ENCODE measurements around the gene SPIN1. TPM values are rescaled to one million over a fixed set of nuclear protein-coding genes. Genes with fewer than 3 reads are reported as not detected.
"Not testable (repeated sequence)": the region's sequence is repeated elsewhere in the genome, so short reads cannot be mapped to it uniquely, and the experiment has no call there.

Gene SPIN1
- total and polyA plus RNA-seq, 2 experiments from 2014 or later = 49.0 to 158 TPM

DNA sequence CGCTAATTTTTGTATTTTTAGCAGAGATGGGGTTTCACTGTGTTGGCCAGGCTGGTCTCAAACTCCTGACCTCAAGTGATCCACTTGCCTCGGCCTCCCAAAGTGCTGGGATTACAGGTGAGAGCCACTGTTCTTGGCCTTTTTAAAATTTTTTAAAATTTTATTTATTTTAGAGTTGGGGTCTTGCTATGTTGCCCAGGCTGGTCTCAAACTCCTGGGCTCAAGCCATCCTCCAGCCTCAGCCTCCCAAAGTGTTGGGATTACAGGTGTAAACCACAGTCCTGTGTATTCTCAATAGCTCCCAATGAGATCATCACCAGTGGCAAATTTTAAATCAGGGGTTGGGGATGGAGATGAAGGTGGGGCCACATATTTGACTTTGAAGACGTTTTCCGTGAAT lies 2.1 kb upstream of the SPIN1 start:
- Mint-ChIP-seq H3K27me3 (ENCODE audit: insufficient read depth, low read depth, poor library complexity) (peaks cover 22% of the 10 kb centered on the region), H3K36me3 (ENCODE audit: low read depth) (peaks cover 20% of the 10 kb centered on the region)

DNA sequence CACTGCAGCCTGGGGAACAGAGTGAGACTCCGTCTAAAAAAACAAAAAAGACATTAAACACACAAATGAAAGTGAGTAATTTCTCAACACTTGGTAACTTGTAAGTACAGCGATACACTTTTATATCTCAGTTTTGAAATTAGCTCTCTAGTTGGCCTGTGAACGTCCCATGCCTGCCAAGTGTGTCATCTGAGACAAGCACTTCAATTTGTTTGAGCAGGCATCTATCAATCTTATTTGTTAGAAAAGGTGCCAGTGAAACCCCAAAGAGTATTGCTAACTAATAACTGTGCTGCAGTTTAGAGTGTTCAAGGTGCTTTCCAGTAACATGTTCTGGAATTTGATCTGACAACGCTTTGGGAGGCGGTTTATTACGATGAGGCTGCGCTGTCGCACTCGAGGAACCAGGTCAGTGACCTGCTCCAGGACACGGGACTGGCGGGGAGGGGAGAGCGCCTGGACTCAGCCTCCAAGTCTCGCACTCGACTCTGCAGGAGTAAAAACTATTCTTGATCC lies 1.1 kb upstream of the SPIN1 start:
- peaks cover 7% of the 10 kb centered on the region for H3F3A ChIP-seq (replicated peaks; ENCODE audit: low read depth)
- Mint-ChIP-seq H3K27ac (peak overlapping the region; percentile 94; the same call in 1 of the 2 replicates), H3K4me1 (peaks cover 30% of the 10 kb centered on the region), H3K4me3 (peak overlapping the region; percentile 87), H3K9me3 (peaks cover 6% of the 10 kb centered on the region; the same call in 1 of the 3 replicates), H3K27me3 (ENCODE audit: insufficient read depth, low read depth, poor library complexity) (peaks cover 22% of the 10 kb centered on the region), H3K36me3 (ENCODE audit: low read depth) (peaks cover 24% of the 10 kb centered on the region)
- ATAC-seq (peak; percentile 14), DNase-seq (ENCODE audit: low spot score) (no peak)
- H4K20me1 ChIP-seq (replicated peaks; ENCODE audit: insufficient read depth) = peaks cover 22% of the 10 kb centered on the region; the same call in 1 of the 2 replicates
- H3K27me3 ChIP-seq (ENCODE audit: insufficient read depth) = no peaks in the 10 kb centered on the region
- no peaks in the 10 kb centered on the region for H3K9me2 ChIP-seq (ENCODE audit: insufficient read depth)
- TF ChIP-seq, protein P1, sequence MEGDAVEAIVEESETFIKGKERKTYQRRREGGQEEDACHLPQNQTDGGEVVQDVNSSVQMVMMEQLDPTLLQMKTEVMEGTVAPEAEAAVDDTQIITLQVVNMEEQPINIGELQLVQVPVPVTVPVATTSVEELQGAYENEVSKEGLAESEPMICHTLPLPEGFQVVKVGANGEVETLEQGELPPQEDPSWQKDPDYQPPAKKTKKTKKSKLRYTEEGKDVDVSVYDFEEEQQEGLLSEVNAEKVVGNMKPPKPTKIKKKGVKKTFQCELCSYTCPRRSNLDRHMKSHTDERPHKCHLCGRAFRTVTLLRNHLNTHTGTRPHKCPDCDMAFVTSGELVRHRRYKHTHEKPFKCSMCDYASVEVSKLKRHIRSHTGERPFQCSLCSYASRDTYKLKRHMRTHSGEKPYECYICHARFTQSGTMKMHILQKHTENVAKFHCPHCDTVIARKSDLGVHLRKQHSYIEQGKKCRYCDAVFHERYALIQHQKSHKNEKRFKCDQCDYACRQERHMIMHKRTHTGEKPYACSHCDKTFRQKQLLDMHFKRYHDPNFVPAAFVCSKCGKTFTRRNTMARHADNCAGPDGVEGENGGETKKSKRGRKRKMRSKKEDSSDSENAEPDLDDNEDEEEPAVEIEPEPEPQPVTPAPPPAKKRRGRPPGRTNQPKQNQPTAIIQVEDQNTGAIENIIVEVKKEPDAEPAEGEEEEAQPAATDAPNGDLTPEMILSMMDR (conservative IDR thresholded peaks at IDR 0.05; ENCODE audit: low read depth in 2 of 2) = no peak
- TF ChIP-seq ZNF114 (CRISPR knock-in tag; IDR thresholded peaks at IDR 0.05) = no peak
- H3K4me2 ChIP-seq = peak overlapping the region; percentile 89
- H2AFZ ChIP-seq = peak overlapping the region; percentile 33; the same call in 1 of the 2 replicates
- peak overlapping the region; percentile 90 for H3K4me3 ChIP-seq
- H3K36me3 ChIP-seq (ENCODE audit: insufficient read depth) = 0 out of 2 replicates have a peak, but pooled peaks cover 6% of the 10 kb centered on the region
- H3K4me1 ChIP-seq (ENCODE audit: insufficient read depth) = peaks cover 29% of the 10 kb centered on the region
- peak overlapping the region; percentile 95 for H3K27ac ChIP-seq (ENCODE audit: low read depth)
- H3K79me2 ChIP-seq (replicated peaks; ENCODE audit: insufficient read depth) = peaks cover 61% of the 10 kb centered on the region

More for the DNA sequence above, 2.1 kb upstream of the SPIN1 start:
- not testable (repeated sequence) for H3K27me3 ChIP-seq (ENCODE audit: insufficient read depth); H3K36me3 ChIP-seq (ENCODE audit: insufficient read depth); H3K27ac ChIP-seq (ENCODE audit: low read depth); DNase-seq (ENCODE audit: low spot score); H3F3A ChIP-seq (replicated peaks; ENCODE audit: low read depth); H3K9me2 ChIP-seq (ENCODE audit: insufficient read depth); H3K4me3 ChIP-seq; ATAC-seq; H2AFZ ChIP-seq; H3K27ac Mint-ChIP-seq; H3K9me3 Mint-ChIP-seq
- Histone ChIP-seq H4K20me1 (replicated peaks; ENCODE audit: insufficient read depth) (peaks cover 14% of the 10 kb centered on the region; the same call in 1 of the 2 replicates), H3K79me2 (replicated peaks; ENCODE audit: insufficient read depth) (peaks cover 52% of the 10 kb centered on the region), H3K4me1 (ENCODE audit: insufficient read depth) (peaks cover 20% of the 10 kb centered on the region), H3K4me2 (peak overlapping the region; percentile 89; the same call in 1 of the 2 replicates)
- Mint-ChIP-seq H3K4me3 (peak overlapping the region; percentile 87; the same call in 2 of the 3 replicates), H3K4me1 (peaks cover 22% of the 10 kb centered on the region)

DNA sequence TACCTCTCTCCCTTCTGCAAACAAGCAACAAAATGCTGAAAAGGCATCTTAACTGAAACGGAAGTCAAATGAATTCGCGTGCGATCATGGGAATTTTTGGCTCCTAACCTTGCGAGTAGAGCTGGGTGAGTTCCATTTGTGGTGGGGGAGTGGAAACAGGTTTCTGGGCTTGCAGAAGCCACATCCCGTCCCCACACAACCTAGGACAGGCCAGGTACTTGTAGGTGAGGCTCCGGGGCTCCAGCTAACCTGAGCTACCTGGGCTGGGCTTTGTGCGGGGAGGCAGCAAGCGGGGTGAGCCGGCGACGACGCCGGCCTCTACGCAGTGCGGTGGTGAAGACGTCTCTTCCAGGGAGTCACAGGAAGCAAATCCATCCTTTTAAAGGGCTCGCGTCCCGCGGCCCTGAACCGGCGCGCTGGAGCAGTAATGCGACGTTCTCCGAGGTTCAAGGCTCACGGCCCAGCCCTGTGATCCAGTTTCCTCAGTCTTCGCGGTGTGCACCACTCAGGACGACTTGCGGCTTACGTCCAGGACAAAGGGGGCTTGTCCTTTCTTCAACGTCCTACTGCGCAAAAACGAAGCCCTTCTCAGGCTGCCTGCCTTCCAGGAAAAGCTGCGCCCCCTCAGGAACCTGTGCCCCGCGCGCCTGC lies 567 bp upstream of the SPIN1 start:
- Histone ChIP-seq H4K20me1 (replicated peaks; ENCODE audit: insufficient read depth) (peaks cover 28% of the 10 kb centered on the region), H3K36me3 (ENCODE audit: insufficient read depth) (0 out of 2 replicates have a peak, but pooled peaks cover 6% of the 10 kb centered on the region)
- peaks cover 26% of the 10 kb centered on the region for H3K36me3 Mint-ChIP-seq (ENCODE audit: low read depth)
- TF ChIP-seq POLR2AphosphoS5 (IDR thresholded peaks at IDR 0.05; ENCODE audit: low read depth) (peak; percentile 85), ZNF331 (CRISPR knock-in tag; IDR thresholded peaks at IDR 0.05; ENCODE audit: low read depth) (no peak)
- TF ChIP-seq, protein P2, sequence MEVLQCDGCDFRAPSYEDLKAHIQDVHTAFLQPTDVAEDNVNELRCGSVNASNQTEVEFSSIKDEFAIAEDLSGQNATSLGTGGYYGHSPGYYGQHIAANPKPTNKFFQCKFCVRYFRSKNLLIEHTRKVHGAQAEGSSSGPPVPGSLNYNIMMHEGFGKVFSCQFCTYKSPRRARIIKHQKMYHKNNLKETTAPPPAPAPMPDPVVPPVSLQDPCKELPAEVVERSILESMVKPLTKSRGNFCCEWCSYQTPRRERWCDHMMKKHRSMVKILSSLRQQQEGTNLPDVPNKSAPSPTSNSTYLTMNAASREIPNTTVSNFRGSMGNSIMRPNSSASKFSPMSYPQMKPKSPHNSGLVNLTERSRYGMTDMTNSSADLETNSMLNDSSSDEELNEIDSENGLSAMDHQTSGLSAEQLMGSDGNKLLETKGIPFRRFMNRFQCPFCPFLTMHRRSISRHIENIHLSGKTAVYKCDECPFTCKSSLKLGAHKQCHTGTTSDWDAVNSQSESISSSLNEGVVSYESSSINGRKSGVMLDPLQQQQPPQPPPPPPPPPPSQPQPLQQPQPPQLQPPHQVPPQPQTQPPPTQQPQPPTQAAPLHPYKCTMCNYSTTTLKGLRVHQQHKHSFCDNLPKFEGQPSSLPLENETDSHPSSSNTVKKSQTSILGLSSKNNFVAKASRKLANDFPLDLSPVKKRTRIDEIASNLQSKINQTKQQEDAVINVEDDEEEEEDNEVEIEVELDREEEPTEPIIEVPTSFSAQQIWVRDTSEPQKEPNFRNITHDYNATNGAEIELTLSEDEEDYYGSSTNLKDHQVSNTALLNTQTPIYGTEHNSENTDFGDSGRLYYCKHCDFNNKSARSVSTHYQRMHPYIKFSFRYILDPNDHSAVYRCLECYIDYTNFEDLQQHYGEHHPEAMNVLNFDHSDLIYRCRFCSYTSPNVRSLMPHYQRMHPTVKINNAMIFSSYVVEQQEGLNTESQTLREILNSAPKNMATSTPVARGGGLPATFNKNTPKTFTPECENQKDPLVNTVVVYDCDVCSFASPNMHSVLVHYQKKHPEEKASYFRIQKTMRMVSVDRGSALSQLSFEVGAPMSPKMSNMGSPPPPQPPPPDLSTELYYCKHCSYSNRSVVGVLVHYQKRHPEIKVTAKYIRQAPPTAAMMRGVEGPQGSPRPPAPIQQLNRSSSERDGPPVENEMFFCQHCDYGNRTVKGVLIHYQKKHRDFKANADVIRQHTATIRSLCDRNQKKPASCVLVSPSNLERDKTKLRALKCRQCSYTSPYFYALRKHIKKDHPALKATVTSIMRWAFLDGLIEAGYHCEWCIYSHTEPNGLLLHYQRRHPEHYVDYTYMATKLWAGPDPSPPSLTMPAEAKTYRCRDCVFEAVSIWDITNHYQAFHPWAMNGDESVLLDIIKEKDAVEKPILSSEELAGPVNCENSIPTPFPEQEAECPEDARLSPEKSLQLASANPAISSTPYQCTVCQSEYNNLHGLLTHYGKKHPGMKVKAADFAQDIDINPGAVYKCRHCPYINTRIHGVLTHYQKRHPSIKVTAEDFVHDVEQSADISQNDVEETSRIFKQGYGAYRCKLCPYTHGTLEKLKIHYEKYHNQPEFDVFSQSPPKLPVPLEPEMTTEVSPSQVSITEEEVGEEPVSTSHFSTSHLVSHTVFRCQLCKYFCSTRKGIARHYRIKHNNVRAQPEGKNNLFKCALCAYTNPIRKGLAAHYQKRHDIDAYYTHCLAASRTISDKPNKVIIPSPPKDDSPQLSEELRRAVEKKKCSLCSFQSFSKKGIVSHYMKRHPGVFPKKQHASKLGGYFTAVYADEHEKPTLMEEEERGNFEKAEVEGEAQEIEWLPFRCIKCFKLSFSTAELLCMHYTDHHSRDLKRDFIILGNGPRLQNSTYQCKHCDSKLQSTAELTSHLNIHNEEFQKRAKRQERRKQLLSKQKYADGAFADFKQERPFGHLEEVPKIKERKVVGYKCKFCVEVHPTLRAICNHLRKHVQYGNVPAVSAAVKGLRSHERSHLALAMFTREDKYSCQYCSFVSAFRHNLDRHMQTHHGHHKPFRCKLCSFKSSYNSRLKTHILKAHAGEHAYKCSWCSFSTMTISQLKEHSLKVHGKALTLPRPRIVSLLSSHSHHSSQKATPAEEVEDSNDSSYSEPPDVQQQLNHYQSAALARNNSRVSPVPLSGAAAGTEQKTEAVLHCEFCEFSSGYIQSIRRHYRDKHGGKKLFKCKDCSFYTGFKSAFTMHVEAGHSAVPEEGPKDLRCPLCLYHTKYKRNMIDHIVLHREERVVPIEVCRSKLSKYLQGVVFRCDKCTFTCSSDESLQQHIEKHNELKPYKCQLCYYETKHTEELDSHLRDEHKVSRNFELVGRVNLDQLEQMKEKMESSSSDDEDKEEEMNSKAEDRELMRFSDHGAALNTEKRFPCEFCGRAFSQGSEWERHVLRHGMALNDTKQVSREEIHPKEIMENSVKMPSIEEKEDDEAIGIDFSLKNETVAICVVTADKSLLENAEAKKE (CRISPR knock-in tag; IDR thresholded peaks at IDR 0.05) = no peak

More for the DNA sequence above, 567 bp upstream of the SPIN1 start:
- Mint-ChIP-seq H3K27ac (peak overlapping the region; percentile 94), H3K9me3 (peaks cover 6% of the 10 kb centered on the region; the same call in 1 of the 3 replicates), H3K4me3 (peak overlapping the region; percentile 87), H3K4me1 (peaks cover 35% of the 10 kb centered on the region), H3K27me3 (ENCODE audit: insufficient read depth, low read depth, poor library complexity) (peaks cover 20% of the 10 kb centered on the region)
- peak overlapping the region; percentile 33; the same call in 1 of the 2 replicates for H2AFZ ChIP-seq
- DNase-seq (ENCODE audit: low spot score) = peak; percentile 68
- peaks cover 34% of the 10 kb centered on the region for H3K4me1 ChIP-seq (ENCODE audit: insufficient read depth)
- peaks cover 67% of the 10 kb centered on the region for H3K79me2 ChIP-seq (replicated peaks; ENCODE audit: insufficient read depth)
- H3K9me2 ChIP-seq (ENCODE audit: insufficient read depth) = no peaks in the 10 kb centered on the region
- peak overlapping the region; percentile 95 for H3K27ac ChIP-seq (ENCODE audit: low read depth)
- peak overlapping the region; percentile 89 for H3K4me2 ChIP-seq
- H3F3A ChIP-seq (replicated peaks; ENCODE audit: low read depth) = peaks cover 7% of the 10 kb centered on the region
- peak overlapping the region; percentile 90 for H3K4me3 ChIP-seq
- no peaks in the 10 kb centered on the region for H3K27me3 ChIP-seq (ENCODE audit: insufficient read depth)
- ATAC-seq = peak; percentile 57
